NCI-H510A (cell line): ENCODE data around the gene CLNK.
"Not testable (repeated sequence)": the region's sequence is repeated elsewhere in the genome, so short reads cannot be mapped to it uniquely, and the experiment has no call there.

Experiments
- DNase-seq: peaks from one replicate; lab custom pipeline; 2025; lab: John Stamatoyannopoulos, UW

The CLNK gene

GRCh38 chr4:10662937-10663336 lies 21.6 kb downstream of the CLNK start:
- no peak for DNase-seq

- no peak for DNase-seq
These were observed 23.5 kb downstream of the CLNK start for GRCh38 chr4:10661047-10661446.

- DNase-seq: no peak
These were observed 25.3 kb downstream of the CLNK start for GRCh38 chr4:10659251-10659650.

GRCh38 chr4:10656988-10657387 lies 27.6 kb downstream of the CLNK start:
- DNase-seq: no peak

GRCh38 chr4:10656420-10656819 lies 28.1 kb downstream of the CLNK start:
- no peak for DNase-seq

- DNase-seq: no peak
These were observed 28.6 kb downstream of the CLNK start for GRCh38 chr4:10655968-10656367.

- no peak for DNase-seq
These were observed 36.1 kb downstream of the CLNK start for GRCh38 chr4:10648479-10648878.

GRCh38 chr4:10647846-10648245 lies 36.7 kb downstream of the CLNK start:
- no peak for DNase-seq

- no peak for DNase-seq
These were observed 40.8 kb downstream of the CLNK start for GRCh38 chr4:10643600-10644425.

- peak; percentile 35 for DNase-seq
These were observed 43.9 kb downstream of the CLNK start for GRCh38 chr4:10640561-10641201.

- DNase-seq: no peak
These were observed 44.9 kb downstream of the CLNK start for GRCh38 chr4:10639664-10640063.

- no peak for DNase-seq
These were observed 45.5 kb downstream of the CLNK start for GRCh38 chr4:10639100-10639499.

GRCh38 chr4:10635091-10635490 lies 49.5 kb downstream of the CLNK start:
- DNase-seq: no peak

GRCh38 chr4:10629394-10629793 lies 55.2 kb downstream of the CLNK start:
- no peak for DNase-seq

- DNase-seq: peak; percentile 65
These were observed 59.4 kb downstream of the CLNK start for GRCh38 chr4:10625131-10625530.

GRCh38 chr4:10623862-10624261 lies 60.7 kb downstream of the CLNK start:
- DNase-seq: no peak

- DNase-seq: no peak
These were observed 61.3 kb downstream of the CLNK start for GRCh38 chr4:10623241-10623640.

GRCh38 chr4:10622728-10623127 lies 61.8 kb downstream of the CLNK start:
- DNase-seq: no peak

GRCh38 chr4:10620935-10621488 lies 63.6 kb downstream of the CLNK start:
- DNase-seq: peak; percentile 46

GRCh38 chr4:10619855-10620254 lies 64.7 kb downstream of the CLNK start:
- no peak for DNase-seq

- peak; percentile 56 for DNase-seq
These were observed 65.3 kb downstream of the CLNK start for GRCh38 chr4:10619220-10619619.

- not testable (repeated sequence) for DNase-seq
These were observed 69.6 kb downstream of the CLNK start for GRCh38 chr4:10614926-10615325.

- no peak for DNase-seq
These were observed 70.6 kb downstream of the CLNK start for GRCh38 chr4:10613926-10614478.
